Calu3 (cell line): ENCODE results near the gene SEZ6L. TPM values are rescaled to one million over a fixed set of nuclear protein-coding genes. Genes with fewer than 3 reads are reported as not detected.

Experiments
- BruUV-seq: library from RNA; stranded (reverse); fragments of 400-500 nt; replicated peaks from 2 replicates; lab custom pipeline; 2021; lab: Mats Ljungman, UMichigan
- CTCF ChIA-PET: fragments of 300-600 bp; sonication (Branson Sonifier 250); formaldehyde crosslinking; loops from one replicate; lab custom pipeline; 2022; ENCODE audit warnings: antibody characterized with exemption; lab: Charles Lee
- DNase-seq: peaks from one replicate; pipeline ENCODE4 v3.0.0; 2022
- H3K27ac Mint-ChIP-seq: one replicate; pipeline ENCODE4 v1.8.0; 2022; ENCODE audit warnings: mixed read lengths; ENCODE audit not compliant: unreplicated experiment
- H3K27me3 Mint-ChIP-seq: one replicate; pipeline ENCODE4 v1.8.0; 2022; ENCODE audit warnings: mixed read lengths; ENCODE audit not compliant: unreplicated experiment
- H3K36me3 Mint-ChIP-seq: one replicate; pipeline ENCODE4 v1.8.0; 2022; ENCODE audit warnings: mild to moderate bottlenecking, moderate library complexity, mixed read lengths; ENCODE audit not compliant: insufficient read depth, unreplicated experiment
- H3K4me1 Mint-ChIP-seq: one replicate; pipeline ENCODE4 v1.8.0; 2022; ENCODE audit warnings: mild to moderate bottlenecking, low read depth, mixed read lengths; ENCODE audit not compliant: unreplicated experiment
- H3K4me3 Mint-ChIP-seq: one replicate; pipeline ENCODE4 v1.8.0; 2022; ENCODE audit warnings: mild to moderate bottlenecking, low read depth, moderate library complexity, mixed read lengths; ENCODE audit not compliant: unreplicated experiment
- H3K9me3 Mint-ChIP-seq: one replicate; pipeline ENCODE4 v1.8.0; 2022; ENCODE audit warnings: low read depth, mixed read lengths; ENCODE audit not compliant: unreplicated experiment
- CTCF ChIP-seq: fragments of 200-600 bp; IDR thresholded peaks from one replicate; pipeline ENCODE4 v1.8.0; 2022; ENCODE audit warnings: antibody characterized with exemption; ENCODE audit not compliant: unreplicated experiment
- intact Hi-C: fragments of 100-400 bp; cut with micrococcal nuclease; formaldehyde crosslinking; loops from one replicate; pipeline ENCODE4 v1.10.0; 2022; ENCODE audit not compliant: unreplicated experiment
- total RNA-seq: library from RNA; stranded (reverse); gene quantifications from 2 replicates; pipeline ENCODE4 v1.2.3, GENCODE V29; 2022

The SEZ6L gene
- total RNA-seq, 1 experiment from 2014 or later, result not detected

GRCh38 chr22:26264162-26264561 is 94.9 kb downstream of the SEZ6L start:
- no peak for DNase-seq
- no peak overlapping the region for H3K4me3 Mint-ChIP-seq
- TF ChIP-seq CTCF, result no peak
- CTCF ChIA-PET, result no interaction called here
- H3K36me3 Mint-ChIP-seq, result no peaks in the 10 kb centered on the region
- H3K4me1 Mint-ChIP-seq, result no peaks in the 10 kb centered on the region
- no peak overlapping the region for H3K27ac Mint-ChIP-seq
- no TSS peak for BruUV-seq
- H3K27me3 Mint-ChIP-seq, result peaks cover 85% of the 10 kb centered on the region
- no peaks in the 10 kb centered on the region for H3K9me3 Mint-ChIP-seq
- intact Hi-C loops, result no loop called here

- Mint-ChIP-seq H3K4me1 (no peaks in the 10 kb centered on the region), H3K27ac (no peak overlapping the region), H3K36me3 (no peaks in the 10 kb centered on the region), H3K4me3 (no peak overlapping the region), H3K27me3 (peaks cover 92% of the 10 kb centered on the region), H3K9me3 (no peaks in the 10 kb centered on the region)
- BruUV-seq, result no TSS peak
- intact Hi-C loops, result no loop called here
- CTCF ChIA-PET, result no interaction called here
- DNase-seq, result no peak
- TF ChIP-seq CTCF, result no peak
These were observed 96.0 kb downstream of the SEZ6L start for GRCh38 chr22:26265281-26265680.

GRCh38 chr22:26265909-26266308 is 96.6 kb downstream of the SEZ6L start:
- DNase-seq, result no peak
- Mint-ChIP-seq H3K27me3 (peaks cover 97% of the 10 kb centered on the region), H3K36me3 (no peaks in the 10 kb centered on the region), H3K27ac (no peak overlapping the region), H3K4me1 (no peaks in the 10 kb centered on the region), H3K4me3 (no peak overlapping the region), H3K9me3 (no peaks in the 10 kb centered on the region)
- CTCF ChIA-PET, result no interaction called here
- intact Hi-C loops, result no loop called here
- TF ChIP-seq CTCF, result no peak
- no TSS peak for BruUV-seq

- no peak for DNase-seq
- no peak overlapping the region for H3K4me3 Mint-ChIP-seq
- intact Hi-C loops, result no loop called here
- H3K9me3 Mint-ChIP-seq, result no peaks in the 10 kb centered on the region
- peaks cover 97% of the 10 kb centered on the region for H3K27me3 Mint-ChIP-seq
- no peak overlapping the region for H3K27ac Mint-ChIP-seq
- CTCF ChIA-PET, result no interaction called here
- H3K36me3 Mint-ChIP-seq, result no peaks in the 10 kb centered on the region
- TF ChIP-seq CTCF, result no peak
- H3K4me1 Mint-ChIP-seq, result no peaks in the 10 kb centered on the region
- no TSS peak for BruUV-seq
These were observed 98.6 kb downstream of the SEZ6L start for GRCh38 chr22:26267856-26268255.
